PFSK-1 (cell line): ENCODE measurements around the gene DOK4.

Source experiments
- FOXP2 ChIP-seq: optimal IDR thresholded peaks from 2 replicates; pipeline ENCODE3; 2011; ENCODE audit warnings: borderline replicate concordance, control low read depth, inconsistent platforms; ENCODE audit not compliant: insufficient read depth; ENCODE audit errors: extremely low read length, extremely low read depth
- POLR2AphosphoS5 ChIP-seq: IDR thresholded peaks from 2 replicates; pipeline ENCODE4 v1.6.1; 2012; ENCODE audit warnings: low read depth, mild to moderate bottlenecking, control low read depth, low read length, moderate library complexity
- SIN3A ChIP-seq: IDR thresholded peaks from 2 replicates; pipeline ENCODE4 v1.6.1; 2012; ENCODE audit warnings: mild to moderate bottlenecking, low read length, moderate library complexity, borderline replicate concordance; ENCODE audit not compliant: insufficient read depth
- TAF1 ChIP-seq: IDR thresholded peaks from 2 replicates; pipeline ENCODE4 v1.6.1; 2012; ENCODE audit warnings: low read length, control low read depth, borderline replicate concordance; ENCODE audit not compliant: insufficient read depth
- TF ChIP-seq, protein P1 (sequence below), 2 experiments: IDR thresholded peaks; 2 replicates each; pipeline versions ENCODE4 v1.6.1 to v1.8.0; 2011 to 2012; ENCODE audit warnings: low read depth in 2 of 2, low read length in 2 of 2, control low read depth in 1 of 2, inconsistent platforms in 1 of 2, mild to moderate bottlenecking in 1 of 2, moderate library complexity in 1 of 2; ENCODE audit not compliant: insufficient read depth in 1 of 2

DOK4 gene

DNA sequence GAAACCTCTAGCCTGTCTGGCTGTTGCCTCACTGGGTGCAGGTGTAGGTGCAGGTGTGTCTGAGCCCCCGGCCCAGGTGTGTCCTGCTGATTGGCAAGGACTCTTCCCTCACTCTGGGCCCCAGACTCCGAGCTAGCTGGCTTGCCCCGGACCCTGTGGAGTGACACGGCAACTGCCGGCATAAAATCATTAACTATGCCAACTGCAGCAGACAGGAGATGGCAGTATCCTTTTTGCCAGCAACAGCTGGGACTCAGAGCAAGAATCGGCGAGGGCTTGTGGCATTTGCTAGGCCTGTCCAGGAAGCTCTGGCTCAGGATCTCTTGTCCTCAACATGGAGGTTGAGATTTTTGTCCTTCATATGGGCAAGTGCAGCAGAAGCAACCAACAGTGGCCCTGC lies 59.9 kb downstream of the DOK4 start:
- TF ChIP-seq POLR2AphosphoS5 (no peak), TAF1 (no peak), FOXP2 (no peak), SIN3A (no peak)
- TF ChIP-seq, protein P1, sequence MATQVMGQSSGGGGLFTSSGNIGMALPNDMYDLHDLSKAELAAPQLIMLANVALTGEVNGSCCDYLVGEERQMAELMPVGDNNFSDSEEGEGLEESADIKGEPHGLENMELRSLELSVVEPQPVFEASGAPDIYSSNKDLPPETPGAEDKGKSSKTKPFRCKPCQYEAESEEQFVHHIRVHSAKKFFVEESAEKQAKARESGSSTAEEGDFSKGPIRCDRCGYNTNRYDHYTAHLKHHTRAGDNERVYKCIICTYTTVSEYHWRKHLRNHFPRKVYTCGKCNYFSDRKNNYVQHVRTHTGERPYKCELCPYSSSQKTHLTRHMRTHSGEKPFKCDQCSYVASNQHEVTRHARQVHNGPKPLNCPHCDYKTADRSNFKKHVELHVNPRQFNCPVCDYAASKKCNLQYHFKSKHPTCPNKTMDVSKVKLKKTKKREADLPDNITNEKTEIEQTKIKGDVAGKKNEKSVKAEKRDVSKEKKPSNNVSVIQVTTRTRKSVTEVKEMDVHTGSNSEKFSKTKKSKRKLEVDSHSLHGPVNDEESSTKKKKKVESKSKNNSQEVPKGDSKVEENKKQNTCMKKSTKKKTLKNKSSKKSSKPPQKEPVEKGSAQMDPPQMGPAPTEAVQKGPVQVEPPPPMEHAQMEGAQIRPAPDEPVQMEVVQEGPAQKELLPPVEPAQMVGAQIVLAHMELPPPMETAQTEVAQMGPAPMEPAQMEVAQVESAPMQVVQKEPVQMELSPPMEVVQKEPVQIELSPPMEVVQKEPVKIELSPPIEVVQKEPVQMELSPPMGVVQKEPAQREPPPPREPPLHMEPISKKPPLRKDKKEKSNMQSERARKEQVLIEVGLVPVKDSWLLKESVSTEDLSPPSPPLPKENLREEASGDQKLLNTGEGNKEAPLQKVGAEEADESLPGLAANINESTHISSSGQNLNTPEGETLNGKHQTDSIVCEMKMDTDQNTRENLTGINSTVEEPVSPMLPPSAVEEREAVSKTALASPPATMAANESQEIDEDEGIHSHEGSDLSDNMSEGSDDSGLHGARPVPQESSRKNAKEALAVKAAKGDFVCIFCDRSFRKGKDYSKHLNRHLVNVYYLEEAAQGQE (IDR thresholded peaks at IDR 0.05; ENCODE audit: insufficient read depth in 1 of 2, low read depth in 2 of 2, low read length in 2 of 2) = no peak

DNA sequence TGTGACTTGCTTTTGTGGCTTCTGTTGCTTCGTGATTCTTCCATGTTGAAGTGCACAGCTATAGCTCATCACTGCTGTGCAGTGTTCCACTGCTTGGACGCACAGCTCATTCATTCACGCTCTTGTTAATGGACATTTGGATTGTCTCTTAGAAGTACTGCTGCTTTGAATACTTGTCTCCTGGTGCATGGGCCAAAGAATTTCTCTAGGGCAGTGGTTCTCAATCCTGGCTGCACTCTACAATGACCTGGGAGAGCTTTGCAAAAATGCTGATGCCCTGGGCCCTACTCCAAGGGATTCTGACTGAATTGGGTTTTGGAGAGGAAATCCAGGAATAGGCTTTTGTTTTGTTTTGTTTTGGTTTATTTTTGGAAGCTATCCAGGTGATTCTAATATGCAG lies 61.7 kb downstream of the DOK4 start:
- TF ChIP-seq FOXP2 (no peak), TAF1 (no peak), POLR2AphosphoS5 (no peak), SIN3A (no peak)
- TF ChIP-seq, protein P1 (IDR thresholded peaks at IDR 0.05; ENCODE audit: insufficient read depth in 1 of 2, low read depth in 2 of 2, low read length in 2 of 2) = no peak

DNA sequence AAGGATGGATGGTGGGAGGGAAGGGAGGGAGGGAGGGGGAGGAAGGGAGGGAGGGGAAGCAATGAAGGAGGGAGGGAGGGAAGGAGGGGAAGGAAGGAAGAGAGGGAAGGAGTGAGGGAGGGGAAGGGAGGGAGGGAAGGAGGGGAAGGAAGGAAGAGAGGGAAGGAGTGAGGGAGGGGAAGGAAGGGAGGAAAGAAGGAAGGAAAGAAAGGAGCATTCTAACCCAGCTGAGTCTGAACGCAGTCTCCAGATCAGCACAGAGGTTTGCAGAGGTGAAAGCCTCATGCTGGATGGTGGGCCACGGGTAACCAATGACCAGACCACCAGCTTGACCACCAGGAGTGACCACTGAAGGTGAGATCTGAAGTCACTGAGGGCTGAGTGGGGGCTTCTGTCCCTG lies 63.1 kb downstream of the DOK4 start:
- TF ChIP-seq SIN3A = no peak
- no peak for TF ChIP-seq FOXP2
- TF ChIP-seq TAF1 = no peak
- TF ChIP-seq, protein P1 (IDR thresholded peaks at IDR 0.05; ENCODE audit: insufficient read depth in 1 of 2, low read depth in 2 of 2, low read length in 2 of 2) = no peak
- TF ChIP-seq POLR2AphosphoS5 = no peak

DNA sequence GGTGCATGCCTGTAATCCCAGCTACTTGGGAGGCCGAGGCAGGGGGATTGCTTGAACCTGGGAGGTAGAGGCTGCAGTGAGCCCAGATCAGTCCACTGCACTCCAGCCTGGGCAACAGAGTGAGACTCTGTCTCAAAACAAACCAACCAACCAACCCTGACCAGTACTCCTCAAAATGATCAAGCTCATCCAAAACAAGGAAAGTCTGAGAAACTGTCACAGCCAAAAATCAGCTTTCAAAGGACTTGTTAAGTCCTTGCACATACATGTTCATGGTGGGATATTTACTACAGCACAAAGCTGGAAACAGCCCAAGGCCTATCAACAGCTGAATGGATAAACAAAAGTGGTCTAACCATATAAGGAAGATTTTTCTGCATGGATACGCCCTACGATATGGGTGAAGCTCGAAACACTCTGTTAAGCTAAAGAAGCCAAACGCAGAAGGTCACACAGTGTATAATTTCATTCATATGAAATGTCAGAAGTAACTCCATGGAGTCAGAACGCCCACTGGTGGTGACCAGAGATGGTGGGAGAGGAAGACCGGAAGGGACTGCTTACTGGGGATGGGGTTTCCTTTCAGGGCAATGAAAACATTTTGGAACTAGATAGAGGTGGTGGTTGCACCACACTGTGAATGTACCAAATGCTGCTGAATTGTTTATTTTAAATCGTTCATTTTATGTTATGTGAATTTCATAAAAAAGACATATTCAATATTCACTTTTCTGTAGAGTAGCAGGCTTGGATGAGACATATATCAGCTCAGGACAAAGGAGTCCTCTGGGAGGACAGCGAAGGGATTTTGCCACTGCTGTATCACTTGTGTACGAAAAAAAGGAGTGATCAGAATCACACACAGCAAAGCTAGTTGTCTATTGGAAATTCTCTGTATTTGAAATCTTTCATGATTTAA lies 64.0 kb downstream of the DOK4 start:
- TF ChIP-seq FOXP2 = no peak
- TF ChIP-seq POLR2AphosphoS5 = no peak
- TF ChIP-seq SIN3A = no peak
- TF ChIP-seq TAF1 = no peak
- TF ChIP-seq, protein P1 (IDR thresholded peaks at IDR 0.05; ENCODE audit: insufficient read depth in 1 of 2, low read depth in 2 of 2, low read length in 2 of 2) = no peak
